ENCODE results near the gene NR1H3.
A peak's percentile ranks its signal among the peaks of the same experiment; 100 is the strongest.

Gene NR1H3

GRCh38 chr11:47270331-47271271 lies 12.8 kb downstream of the NR1H3 start:
- DNase-seq, result peak; percentile 6

DNA sequence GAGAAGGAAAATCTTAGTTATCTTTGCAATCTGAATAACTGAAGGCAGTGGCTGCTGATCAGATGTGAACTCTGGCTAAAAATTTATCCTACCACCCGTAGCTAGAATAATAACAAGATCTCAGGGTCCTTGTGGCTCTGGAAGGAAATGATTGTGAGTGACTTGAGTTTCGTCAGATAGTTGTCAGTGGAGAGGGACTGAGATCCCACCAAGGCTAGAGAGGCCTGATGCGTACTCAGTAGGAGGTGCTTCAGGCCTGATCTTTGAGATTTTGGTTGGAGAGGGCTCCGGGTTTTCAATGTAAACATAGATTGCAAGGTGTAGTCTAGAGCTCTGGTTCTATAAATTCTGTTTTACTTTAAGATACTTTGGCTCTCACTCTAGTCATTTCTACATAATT lies 13.5 kb downstream of the NR1H3 start:
- no peak for DNase-seq

- no peak for DNase-seq
These were observed 14.3 kb downstream of the NR1H3 start for GRCh38 chr11:47271961-47272661.

DNA sequence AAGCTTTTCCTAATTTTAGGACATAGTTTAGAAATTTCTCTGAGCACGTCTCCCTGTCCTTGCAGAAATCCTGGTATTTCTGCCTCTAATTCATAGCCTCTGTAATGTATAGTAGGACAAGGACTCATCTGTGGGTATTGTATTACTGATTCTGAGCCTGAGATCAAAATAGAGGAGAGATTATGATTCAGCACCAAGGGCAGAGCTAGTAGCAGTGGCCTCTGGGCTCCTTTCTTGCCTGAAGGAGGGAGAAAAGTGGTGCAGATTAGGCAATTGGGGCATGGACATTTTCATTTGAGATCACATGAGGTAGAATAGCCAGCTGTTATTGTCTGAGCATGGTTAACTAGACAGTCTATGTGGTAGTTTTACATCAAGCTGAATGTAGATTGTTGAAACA lies 14.9 kb downstream of the NR1H3 start:
- DNase-seq, result no peak

GRCh38 chr11:47274495-47275235 lies 16.9 kb downstream of the NR1H3 start:
- DNase-seq, result no peak

DNA sequence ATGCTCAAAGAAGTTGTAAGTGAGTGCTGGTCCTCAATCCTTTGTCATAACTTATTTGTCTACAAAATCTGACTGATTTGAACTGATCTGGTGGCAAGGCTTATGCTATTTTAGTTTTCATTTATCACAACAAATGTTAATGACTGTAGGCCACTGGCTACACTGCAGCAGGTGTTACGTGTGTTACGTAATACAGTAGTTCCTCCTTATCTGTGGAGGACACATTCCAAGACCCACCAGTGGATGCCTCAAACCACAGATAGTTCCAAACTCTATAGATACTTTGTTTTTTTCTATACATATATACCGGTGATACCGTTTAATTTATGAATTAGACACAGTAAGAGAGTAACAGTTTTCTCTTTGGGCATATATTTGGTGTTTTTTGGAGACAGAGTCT lies 19.1 kb downstream of the NR1H3 start:
- no peak for DNase-seq

DNA sequence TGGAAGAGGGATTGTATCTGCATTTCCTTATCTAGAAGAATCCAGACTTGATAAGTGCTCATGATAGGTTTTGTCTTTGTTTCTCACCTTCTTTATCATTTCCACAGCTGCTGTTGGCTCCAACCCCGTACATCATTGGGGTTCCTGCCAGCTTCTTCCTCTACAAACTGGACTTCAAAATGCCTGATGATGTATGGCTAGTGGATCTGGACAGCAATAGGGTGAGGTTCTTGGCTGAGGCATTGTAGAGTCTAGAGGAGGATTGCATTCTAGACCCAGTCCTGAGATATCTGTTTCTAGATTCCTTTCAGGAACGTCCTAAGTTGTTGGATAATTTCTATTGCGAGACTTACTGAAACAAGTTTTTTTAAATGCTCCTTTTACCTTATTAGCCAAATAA lies 20.3 kb downstream of the NR1H3 start:
- DNase-seq, result no peak

DNA sequence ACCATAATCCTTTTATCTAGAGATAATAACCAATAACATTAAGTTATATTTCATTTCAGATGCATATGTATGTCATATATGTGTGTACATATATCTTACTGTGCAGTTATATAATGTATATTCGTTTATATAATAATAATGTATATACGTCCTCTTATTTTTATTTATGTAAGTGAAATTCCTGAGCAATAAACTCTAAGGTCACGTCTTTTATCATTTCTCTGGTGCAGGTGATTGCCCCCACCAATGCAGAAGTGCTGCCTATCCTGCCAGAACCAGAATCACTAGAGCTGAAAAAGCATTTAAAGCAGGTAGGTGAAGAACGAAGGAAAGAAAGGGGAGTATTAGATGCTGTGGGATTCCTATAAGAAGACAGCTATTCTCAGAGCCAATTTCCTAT lies 21.0 kb downstream of the NR1H3 start:
- DNase-seq, result no peak

- DNase-seq, result no peak
These were observed 22.3 kb downstream of the NR1H3 start for GRCh38 chr11:47280099-47280498.

DNA sequence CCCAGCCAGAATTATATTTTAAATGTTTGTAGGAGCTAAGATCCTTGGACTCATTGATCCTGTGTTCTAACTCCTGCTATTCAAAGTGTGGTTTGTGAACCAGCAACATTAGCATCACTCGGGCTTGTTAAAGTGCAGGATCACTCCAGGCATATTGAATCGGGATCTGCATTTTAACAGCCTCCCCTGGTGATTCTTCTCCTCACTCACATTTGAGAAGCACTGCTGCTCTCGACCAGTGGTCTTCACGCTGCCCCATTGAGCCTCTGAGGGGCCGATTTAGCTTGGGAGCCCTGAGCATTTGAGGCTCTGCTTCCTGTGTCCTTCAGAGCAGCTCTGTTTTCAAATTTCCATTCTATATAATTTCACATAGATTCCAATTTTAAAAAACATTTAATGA lies 23.1 kb downstream of the NR1H3 start:
- no peak for DNase-seq

DNA sequence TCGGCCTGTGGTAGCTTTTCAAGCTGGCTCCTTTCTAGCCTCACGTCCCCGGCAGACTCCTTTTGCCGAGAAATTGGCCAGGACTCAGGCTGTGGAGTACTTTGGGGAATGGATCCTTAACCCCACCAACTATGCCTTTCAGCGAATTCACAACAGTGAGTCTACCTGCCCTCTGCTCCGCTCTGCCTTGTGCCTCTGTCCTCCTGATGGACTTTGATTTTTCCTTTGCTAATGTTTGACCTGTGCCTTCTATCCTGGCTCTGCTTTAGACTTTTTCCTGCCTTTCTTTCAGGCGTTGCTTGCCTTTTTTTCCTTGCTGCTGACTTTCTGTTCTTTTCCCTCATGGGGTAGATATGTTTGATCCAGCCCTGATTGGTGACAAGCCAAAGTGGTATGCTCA lies 24.7 kb downstream of the NR1H3 start:
- no peak for DNase-seq

DNA sequence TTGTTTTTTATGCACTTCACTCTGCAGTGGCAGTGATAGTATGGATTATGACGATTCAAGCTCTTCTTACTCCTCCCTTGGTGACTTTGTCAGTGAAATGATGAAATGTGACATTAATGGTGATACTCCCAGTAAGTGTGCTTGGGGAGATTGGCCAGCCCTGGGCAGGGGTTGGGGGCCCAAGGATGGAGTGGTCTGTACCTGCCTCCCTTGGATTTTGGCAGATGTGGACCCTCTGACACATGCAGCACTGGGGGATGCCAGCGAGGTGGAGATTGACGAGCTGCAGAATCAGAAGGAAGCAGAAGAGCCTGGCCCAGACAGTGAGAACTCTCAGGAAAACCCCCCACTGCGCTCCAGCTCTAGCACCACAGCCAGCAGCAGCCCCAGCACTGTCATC lies 26.4 kb downstream of the NR1H3 start:
- DNase-seq, result no peak

- no peak for DNase-seq
These were observed 28.4 kb downstream of the NR1H3 start for GRCh38 chr11:47285969-47286770.

- no peak for DNase-seq
These were observed 30.3 kb downstream of the NR1H3 start for GRCh38 chr11:47288066-47288465.

DNA sequence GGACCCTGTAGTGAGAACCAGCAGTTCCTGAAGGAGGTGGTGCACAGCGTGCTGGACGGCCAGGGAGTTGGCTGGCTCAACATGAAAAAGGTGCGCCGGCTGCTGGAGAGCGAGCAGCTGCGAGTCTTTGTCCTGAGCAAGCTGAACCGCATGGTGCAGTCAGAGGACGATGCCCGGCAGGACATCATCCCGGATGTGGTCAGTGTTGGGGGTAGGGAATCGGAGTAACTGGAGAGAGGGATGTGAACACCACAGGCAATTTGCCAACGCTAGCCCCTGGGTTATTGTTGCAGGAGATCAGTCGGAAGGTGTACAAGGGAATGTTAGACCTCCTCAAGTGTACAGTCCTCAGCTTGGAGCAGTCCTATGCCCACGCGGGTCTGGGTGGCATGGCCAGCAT lies 32.1 kb downstream of the NR1H3 start:
- no peak for DNase-seq

DNA sequence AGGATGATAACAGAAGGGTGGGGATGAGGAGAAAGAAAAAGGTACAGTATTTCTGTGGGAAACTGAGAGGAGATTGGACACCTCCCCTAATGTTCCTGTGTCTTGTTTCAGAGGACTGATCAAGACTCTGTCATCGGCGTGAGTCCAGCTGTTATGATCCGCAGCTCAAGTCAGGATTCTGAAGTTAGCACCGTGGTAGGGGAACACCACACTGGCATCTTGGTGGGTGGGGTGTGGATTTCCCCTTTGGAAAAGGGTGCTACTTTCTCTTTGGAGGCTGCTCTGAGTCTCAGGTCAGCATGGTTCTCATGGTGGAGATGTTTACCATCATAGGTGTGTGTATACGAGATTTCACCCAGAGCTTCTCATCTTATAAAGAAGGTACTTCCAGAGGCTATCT lies 37.6 kb downstream of the NR1H3 start:
- no peak for DNase-seq

DNA sequence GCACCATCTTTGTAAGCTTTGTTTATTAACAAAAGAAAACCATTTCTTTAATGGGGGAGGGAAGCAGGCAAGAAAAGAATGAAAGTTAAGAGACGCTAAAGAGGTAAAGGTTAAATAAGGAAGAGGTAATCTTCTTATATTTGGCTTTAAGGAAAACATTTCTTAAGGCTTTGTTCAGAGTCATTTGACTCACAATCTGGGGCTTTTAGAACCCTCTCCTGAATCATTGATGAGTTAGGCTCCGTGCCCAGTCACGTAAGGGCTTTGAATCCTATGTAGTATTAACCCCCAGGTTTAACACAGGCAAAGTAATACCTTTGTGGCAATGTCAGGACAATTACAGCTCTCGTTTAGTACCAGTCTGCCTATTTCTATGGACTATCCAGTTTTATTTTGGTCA lies 38.2 kb downstream of the NR1H3 start:
- no peak for DNase-seq

GRCh38 chr11:47299078-47299477 lies 41.3 kb downstream of the NR1H3 start:
- no peak for DNase-seq

DNA sequence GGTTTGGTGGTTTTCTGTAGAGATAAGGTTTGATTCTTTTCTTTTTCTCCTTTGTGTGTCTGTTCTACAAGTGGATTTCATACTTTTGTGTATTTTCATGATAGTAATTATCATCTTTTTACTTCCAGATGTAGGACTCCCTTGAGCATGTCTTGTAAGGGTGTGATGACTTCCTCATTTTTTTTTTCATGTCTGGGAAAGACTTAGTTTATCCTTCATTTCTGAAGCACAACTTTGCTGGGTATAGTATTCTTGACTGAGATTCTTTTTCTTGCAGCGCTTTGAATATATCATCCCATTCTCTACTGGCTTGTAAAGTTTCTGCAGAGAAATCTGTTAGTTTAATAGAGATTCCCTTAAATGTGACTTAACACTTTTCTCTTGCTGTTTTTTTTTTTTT lies 45.1 kb downstream of the NR1H3 start:
- DNase-seq, result no peak

GRCh38 chr11:47305734-47306483 lies 48.1 kb downstream of the NR1H3 start:
- DNase-seq, result peak; percentile 86

DNA sequence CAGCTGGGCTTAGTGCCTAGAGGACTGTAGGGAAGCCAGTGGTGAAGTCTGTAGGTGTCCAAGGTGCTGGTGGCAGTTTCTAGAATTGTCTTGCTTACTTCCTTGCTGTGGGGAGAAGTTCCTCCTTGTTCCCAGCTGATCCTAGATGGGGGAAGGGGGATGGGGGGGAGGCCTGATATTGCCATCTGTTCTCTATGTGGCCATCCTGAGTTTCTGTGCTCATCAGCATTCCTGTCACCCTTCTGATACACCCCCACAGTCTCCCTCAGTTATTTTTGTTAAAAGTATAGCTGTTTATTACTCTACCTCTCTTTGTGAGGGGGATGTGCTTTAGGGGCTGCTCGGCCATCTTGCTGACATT lies 48.7 kb downstream of the NR1H3 start:
- peak; percentile 68 for DNase-seq
